Measurements from ENCODE around the gene SRSF4.

- TF ChIP-seq, protein P1, sequence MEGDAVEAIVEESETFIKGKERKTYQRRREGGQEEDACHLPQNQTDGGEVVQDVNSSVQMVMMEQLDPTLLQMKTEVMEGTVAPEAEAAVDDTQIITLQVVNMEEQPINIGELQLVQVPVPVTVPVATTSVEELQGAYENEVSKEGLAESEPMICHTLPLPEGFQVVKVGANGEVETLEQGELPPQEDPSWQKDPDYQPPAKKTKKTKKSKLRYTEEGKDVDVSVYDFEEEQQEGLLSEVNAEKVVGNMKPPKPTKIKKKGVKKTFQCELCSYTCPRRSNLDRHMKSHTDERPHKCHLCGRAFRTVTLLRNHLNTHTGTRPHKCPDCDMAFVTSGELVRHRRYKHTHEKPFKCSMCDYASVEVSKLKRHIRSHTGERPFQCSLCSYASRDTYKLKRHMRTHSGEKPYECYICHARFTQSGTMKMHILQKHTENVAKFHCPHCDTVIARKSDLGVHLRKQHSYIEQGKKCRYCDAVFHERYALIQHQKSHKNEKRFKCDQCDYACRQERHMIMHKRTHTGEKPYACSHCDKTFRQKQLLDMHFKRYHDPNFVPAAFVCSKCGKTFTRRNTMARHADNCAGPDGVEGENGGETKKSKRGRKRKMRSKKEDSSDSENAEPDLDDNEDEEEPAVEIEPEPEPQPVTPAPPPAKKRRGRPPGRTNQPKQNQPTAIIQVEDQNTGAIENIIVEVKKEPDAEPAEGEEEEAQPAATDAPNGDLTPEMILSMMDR (IDR thresholded peaks at IDR 0.05), result no peak
- TF ChIP-seq POLR2A (IDR thresholded peaks at IDR 0.05), result no peak
Measured at GRCh38 chr1:29169976-29170375, 11.7 kb downstream of the SRSF4 start.

Data from thyroid gland (tissue), 4 donors.